GM23338 (cell line): ENCODE measurements around the gene NDE1. TPM values are rescaled to one million over a fixed set of nuclear protein-coding genes. Genes with fewer than 3 reads are reported as not detected.

Source experiments
- ATAC-seq: fragments of 200-7000 bp; cut with Tn5 transposase; 3 replicates; pipeline ENCODE4 v1.9.1; 2020
- DNase-seq: peaks from one replicate; pipeline ENCODE4 v3.0.0-alpha.2; 2015; ENCODE audit warnings: low spot score
- H2AFZ ChIP-seq: fragments of 200-600 bp; sonication (generic); 2 replicates; pipeline ENCODE4 v1.8.0; 2016; ENCODE audit warnings: antibody characterized with exemption, mild to moderate bottlenecking, moderate library complexity
- H3F3A ChIP-seq: fragments of 200-600 bp; sonication (generic); replicated peaks from 2 replicates; pipeline ENCODE4 v1.8.0; 2017; ENCODE audit warnings: antibody characterized with exemption, mixed run types, low read depth
- H3K27ac ChIP-seq: fragments of 200-600 bp; sonication (generic); 2 replicates; pipeline ENCODE4 v1.6.1; 2016; ENCODE audit warnings: low read depth
- H3K27me3 ChIP-seq: fragments of 200-600 bp; sonication (generic); 2 replicates; pipeline ENCODE4 v1.8.0; 2016; ENCODE audit warnings: mild to moderate bottlenecking, mixed run types, moderate library complexity; ENCODE audit not compliant: insufficient read depth
- H3K36me3 ChIP-seq: fragments of 200-600 bp; sonication (generic); 2 replicates; pipeline ENCODE4 v1.8.0; 2016; ENCODE audit warnings: mild to moderate bottlenecking; ENCODE audit not compliant: insufficient read depth
- H3K4me1 ChIP-seq: fragments of 200-600 bp; sonication (generic); 2 replicates; pipeline ENCODE4 v1.8.0; 2016; ENCODE audit warnings: mild to moderate bottlenecking, moderate library complexity; ENCODE audit not compliant: insufficient read depth
- H3K4me2 ChIP-seq: fragments of 200-600 bp; sonication (generic); 2 replicates; pipeline ENCODE4 v1.7.1; 2017; ENCODE audit warnings: mixed run types
- H3K4me3 ChIP-seq: fragments of 200-600 bp; sonication (generic); 2 replicates; pipeline ENCODE4 v1.6.1; 2016; ENCODE audit warnings: mixed run types
- H3K79me2 ChIP-seq: fragments of 200-600 bp; sonication (generic); replicated peaks from 2 replicates; pipeline ENCODE4 v1.8.0; 2017; ENCODE audit warnings: mild to moderate bottlenecking; ENCODE audit not compliant: insufficient read depth
- H3K9me2 ChIP-seq: fragments of 200-600 bp; sonication (generic); 2 replicates; pipeline ENCODE4 v1.8.0; 2017; ENCODE audit not compliant: insufficient read depth
- H4K20me1 ChIP-seq: fragments of 200-600 bp; sonication (generic); replicated peaks from 2 replicates; pipeline ENCODE4 v1.8.0; 2017; ENCODE audit warnings: mild to moderate bottlenecking; ENCODE audit not compliant: insufficient read depth
- H3K27ac Mint-ChIP-seq: 2 replicates; pipeline ENCODE4 v1.8.0; 2020; ENCODE audit warnings: inconsistent platforms, mild to moderate bottlenecking, moderate library complexity, mixed read lengths
- H3K27me3 Mint-ChIP-seq: 3 replicates; pipeline ENCODE4 v1.8.0; 2022; ENCODE audit warnings: low read depth, mild to moderate bottlenecking, moderate library complexity, mixed read lengths, inconsistent platforms; ENCODE audit not compliant: insufficient read depth, poor library complexity
- H3K36me3 Mint-ChIP-seq: 3 replicates; pipeline ENCODE4 v1.8.0; 2021; ENCODE audit warnings: low read depth, mild to moderate bottlenecking, inconsistent platforms, moderate library complexity, mixed read lengths
- H3K4me1 Mint-ChIP-seq: 3 replicates; pipeline ENCODE4 v1.8.0; 2020; ENCODE audit warnings: mild to moderate bottlenecking, inconsistent platforms, mixed read lengths
- H3K4me3 Mint-ChIP-seq: 3 replicates; pipeline ENCODE4 v1.8.0; 2021; ENCODE audit warnings: moderate library complexity, mild to moderate bottlenecking, inconsistent platforms, mixed read lengths
- H3K9me3 Mint-ChIP-seq: 3 replicates; pipeline ENCODE4 v1.8.0; 2020; ENCODE audit warnings: moderate library complexity, mild to moderate bottlenecking, inconsistent platforms, mixed read lengths
- CREB1 ChIP-seq: fragments of 250-450 bp; sonication (Bioruptor Pico); IDR thresholded peaks from 2 replicates; pipeline ENCODE4 v1.5.0; 2020; ENCODE audit warnings: low read depth, mild to moderate bottlenecking, moderate library complexity
- ETS1 ChIP-seq: IDR thresholded peaks from 2 replicates; pipeline ENCODE4 v1.6.1; 2016; ENCODE audit warnings: antibody characterized with exemption
- EZH2 ChIP-seq: fragments of 200-600 bp; sonication (generic); IDR thresholded peaks from one replicate; pipeline ENCODE4 v1.8.0; 2017; ENCODE audit warnings: antibody characterized with exemption, mild to moderate bottlenecking, low read depth; ENCODE audit not compliant: unreplicated experiment
- EZH2phosphoT487 ChIP-seq: fragments of 200-600 bp; sonication (generic); IDR thresholded peaks from one replicate; pipeline ENCODE4 v1.8.1; 2018; ENCODE audit warnings: antibody characterized with exemption; ENCODE audit not compliant: unreplicated experiment
- JUNB ChIP-seq: IDR thresholded peaks from one replicate; pipeline ENCODE4 v1.6.1; 2016; ENCODE audit warnings: antibody characterized with exemption; ENCODE audit not compliant: unreplicated experiment
- NANOG ChIP-seq: IDR thresholded peaks from 2 replicates; pipeline ENCODE4 v1.6.1; 2016; ENCODE audit warnings: antibody characterized with exemption, borderline replicate concordance
- POLR2AphosphoS5 ChIP-seq: IDR thresholded peaks from 2 replicates; pipeline ENCODE4 v1.6.1; 2016; ENCODE audit warnings: antibody characterized with exemption, low read depth
- STAT1 ChIP-seq: IDR thresholded peaks from one replicate; pipeline ENCODE4 v1.6.1; 2016; ENCODE audit warnings: antibody characterized with exemption; ENCODE audit not compliant: unreplicated experiment
- ZNF114 ChIP-seq: fragments of 250-450 bp; sonication (Bioruptor Pico); IDR thresholded peaks from 2 replicates; pipeline ENCODE4 v1.5.0; 2020; ENCODE audit warnings: mild to moderate bottlenecking, moderate library complexity
- ZNF331 ChIP-seq: fragments of 250-450 bp; sonication (Bioruptor Pico); IDR thresholded peaks from 2 replicates; pipeline ENCODE4 v1.5.0; 2020; ENCODE audit warnings: low read depth, mild to moderate bottlenecking, moderate library complexity
- ZNF462 ChIP-seq: fragments of 250-450 bp; sonication (Bioruptor Pico); IDR thresholded peaks from 2 replicates; pipeline ENCODE4 v1.5.0; 2020; ENCODE audit warnings: mild to moderate bottlenecking, moderate library complexity
- polyA plus RNA-seq: library from polyadenylated mRNA; unstranded; fragments of >200 nt; fragmentation: Nextera tagmentation; extraction: Ambion mirVana; gene quantifications from 2 replicates; pipeline ENCODE4 v1.2.1, GENCODE V29; 2016
- total RNA-seq: library from RNA; depleted of rRNA; stranded (reverse); fragments of >200 nt; shearing (Covaris generic); gene quantifications from 2 replicates; pipeline ENCODE4 v1.2.3, GENCODE V29; 2014

Gene NDE1
- total and polyA plus RNA-seq, 2 experiments from 2014 or later: 13.0 to 22.9 TPM

GRCh38 chr16:15616012-15616411, 34.0 kb upstream of the NDE1 start (continued):
- TF ChIP-seq ZNF462 (no peak), ZNF114 (CRISPR knock-in tag) (no peak), NANOG (no peak), ZNF331 (no peak), EZH2phosphoT487 (no peak), ETS1 (no peak), CREB1 (CRISPR knock-in tag) (no peak)

- no peak for TF ChIP-seq POLR2AphosphoS5
- no peak for TF ChIP-seq STAT1
- no peak for TF ChIP-seq EZH2
- TF ChIP-seq JUNB: no peak
- H3K4me1 Mint-ChIP-seq: no peaks in the 10 kb centered on the region
- Histone ChIP-seq H2AFZ (no peak overlapping the region), H3K79me2 (no peaks in the 10 kb centered on the region), H3K4me1 (no peaks in the 10 kb centered on the region), H3K36me3 (peaks cover 23% of the 10 kb centered on the region), H3F3A (no peaks in the 10 kb centered on the region), H3K9me2 (no peaks in the 10 kb centered on the region), H3K4me2 (no peak overlapping the region), H3K27ac (no peak overlapping the region), H3K27me3 (no peaks in the 10 kb centered on the region), H4K20me1 (0 out of 2 replicates have a peak, but pooled peaks cover 2% of the 10 kb centered on the region), H3K4me3 (no peak overlapping the region)
- ATAC-seq: no peak
- H3K27me3 Mint-ChIP-seq: no peaks in the 10 kb centered on the region
- H3K4me3 Mint-ChIP-seq: no peak overlapping the region
- no peak for DNase-seq
- peaks cover 61% of the 10 kb centered on the region for H3K36me3 Mint-ChIP-seq
- no peak overlapping the region for H3K27ac Mint-ChIP-seq
- H3K9me3 Mint-ChIP-seq: no peaks in the 10 kb centered on the region
These were observed 33.4 kb upstream of the NDE1 start for GRCh38 chr16:15616475-15617165.
